Esophagus squamous epithelium (tissue), 4 donors: Measurements from ENCODE around the gene TP63.

Source experiments
- POLR2A ChIP-seq, 4 donors: fragments of 450-650 bp; IDR thresholded peaks; one replicate each; pipeline ENCODE4 v1.6.1; 2017; ENCODE audit warnings: antibody characterized with exemption in 4 of 4, mild to moderate bottlenecking in 4 of 4, moderate library complexity in 3 of 4
- TF ChIP-seq, protein P1 (sequence below), 6 experiments: fragments of 450-650 bp in 4 of 6; fragments of 200-600 bp in 2 of 6; sonication (generic) in 2 of 6; IDR thresholded peaks; one replicate each; pipeline ENCODE4 v1.5.1; 2016 to 2019; ENCODE audit warnings: antibody characterized with exemption in 6 of 6, mild to moderate bottlenecking in 4 of 6, moderate library complexity in 4 of 6

DNA sequence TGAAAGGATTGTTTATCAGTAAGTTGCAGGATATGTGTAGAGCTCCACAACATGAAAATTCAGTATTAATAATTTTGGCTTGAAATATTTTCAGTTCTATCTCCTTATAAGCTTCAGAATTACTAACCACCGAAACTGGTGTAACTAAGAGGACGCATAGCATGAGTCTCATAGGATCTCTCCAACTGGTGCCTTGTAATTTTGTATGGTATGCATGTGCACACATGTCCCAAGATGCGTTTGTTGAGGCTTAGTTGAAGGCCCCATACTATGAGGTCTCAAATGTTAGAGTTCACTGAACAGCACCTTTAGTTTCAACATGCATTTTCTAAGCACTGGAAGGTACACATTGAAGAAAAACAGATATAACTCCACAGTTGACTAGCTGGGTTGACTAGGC lies 195.4 kb downstream of the TP63 start:
- TF ChIP-seq, protein P1, sequence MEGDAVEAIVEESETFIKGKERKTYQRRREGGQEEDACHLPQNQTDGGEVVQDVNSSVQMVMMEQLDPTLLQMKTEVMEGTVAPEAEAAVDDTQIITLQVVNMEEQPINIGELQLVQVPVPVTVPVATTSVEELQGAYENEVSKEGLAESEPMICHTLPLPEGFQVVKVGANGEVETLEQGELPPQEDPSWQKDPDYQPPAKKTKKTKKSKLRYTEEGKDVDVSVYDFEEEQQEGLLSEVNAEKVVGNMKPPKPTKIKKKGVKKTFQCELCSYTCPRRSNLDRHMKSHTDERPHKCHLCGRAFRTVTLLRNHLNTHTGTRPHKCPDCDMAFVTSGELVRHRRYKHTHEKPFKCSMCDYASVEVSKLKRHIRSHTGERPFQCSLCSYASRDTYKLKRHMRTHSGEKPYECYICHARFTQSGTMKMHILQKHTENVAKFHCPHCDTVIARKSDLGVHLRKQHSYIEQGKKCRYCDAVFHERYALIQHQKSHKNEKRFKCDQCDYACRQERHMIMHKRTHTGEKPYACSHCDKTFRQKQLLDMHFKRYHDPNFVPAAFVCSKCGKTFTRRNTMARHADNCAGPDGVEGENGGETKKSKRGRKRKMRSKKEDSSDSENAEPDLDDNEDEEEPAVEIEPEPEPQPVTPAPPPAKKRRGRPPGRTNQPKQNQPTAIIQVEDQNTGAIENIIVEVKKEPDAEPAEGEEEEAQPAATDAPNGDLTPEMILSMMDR (IDR thresholded peaks at IDR 0.05) = no peak
- no peak for TF ChIP-seq POLR2A (IDR thresholded peaks at IDR 0.05)
